Esophagus (tissue), 2 donors: ENCODE data around the gene SERPINB4. TPM values are rescaled to one million over a fixed set of nuclear protein-coding genes. Genes with fewer than 3 reads are reported as not detected.
"Not testable (repeated sequence)": the region's sequence is repeated elsewhere in the genome, so short reads cannot be mapped to it uniquely, and the experiment has no call there.

Experiments used
- H3K27ac ChIP-seq, 2 donors: one replicate each; pipeline ENCODE4 v1.5.1; 2013; ENCODE audit warnings: low read depth in 2 of 2, mild to moderate bottlenecking in 2 of 2, inconsistent platforms in 1 of 2, low read length in 1 of 2, moderate library complexity in 1 of 2
- H3K27me3 ChIP-seq, 2 donors: one replicate each; pipeline ENCODE4 v1.6.1; 2013; ENCODE audit warnings: low read length in 2 of 2, control low read depth in 1 of 2, mild to moderate bottlenecking in 1 of 2; ENCODE audit not compliant: insufficient read depth in 2 of 2, control insufficient read depth in 1 of 2
- H3K36me3 ChIP-seq, 2 donors: one replicate each; pipeline ENCODE4 v1.6.1; 2013; ENCODE audit warnings: low read length in 1 of 2; ENCODE audit not compliant: control insufficient read depth in 2 of 2, insufficient read depth in 2 of 2
- H3K4me1 ChIP-seq, 2 donors: one replicate each; pipeline ENCODE4 v1.6.1; 2013; ENCODE audit warnings: low read length in 1 of 2; ENCODE audit not compliant: control insufficient read depth in 2 of 2, insufficient read depth in 2 of 2
- H3K4me3 ChIP-seq, 2 donors: one replicate each; pipeline ENCODE4 v1.5.1; 2013; ENCODE audit warnings: low read length in 2 of 2, mild to moderate bottlenecking in 2 of 2, low read depth in 1 of 2, moderate library complexity in 1 of 2
- H3K9me3 ChIP-seq, 2 donors: one replicate each; pipeline ENCODE4 v1.6.1; 2013; ENCODE audit warnings: mild to moderate bottlenecking in 2 of 2, low read depth in 1 of 2, low read length in 1 of 2, moderate library complexity in 1 of 2; ENCODE audit not compliant: control insufficient read depth in 2 of 2, insufficient read depth in 1 of 2
- WGBS, 2 donors: extraction: QIAGEN DNeasy Blood & Tissue Kit; methylation state at CpG; one replicate each; pipeline ENCODE4 v1.1.7; 2013; 5-methylcytosine and 5-hydroxymethylcytosine counted together
- polyA plus RNA-seq, 2 donors: library from polyadenylated mRNA; stranded (reverse); fragments of 200-250 nt; gene quantifications; one replicate each; pipeline ENCODE4 v1.2.3, GENCODE V29; 2013
- donor health status: healthy with polysubstance abuse.
- donor health status: Bipolar disorder and iron deficiency.

The SERPINB4 gene
- 10 to 100 TPM; 19.3 to 68.4 TPM for polyA plus RNA-seq

DNA sequence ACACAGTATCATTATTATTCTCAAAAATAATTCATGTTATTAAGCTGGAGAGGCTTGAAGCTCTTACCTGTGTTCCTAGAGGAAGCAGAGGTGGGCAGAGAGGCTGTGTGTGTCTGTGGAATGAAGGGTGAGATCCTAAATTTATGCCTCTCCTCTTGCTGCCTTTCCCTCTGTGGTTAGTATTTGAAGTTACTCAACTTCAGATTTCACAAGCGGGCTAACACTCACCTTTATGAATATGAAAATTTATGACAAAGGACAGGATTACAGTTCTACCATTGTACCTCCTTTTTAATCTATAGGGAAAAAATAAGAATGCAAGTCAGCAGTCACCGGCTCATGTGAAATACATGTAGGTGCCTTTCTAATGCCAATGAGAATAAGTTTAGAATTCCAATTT lies at the start of gene SERPINB4:
TSS of gene SERPINB4 (minus strand) at position 115 of the 400 bp plus-strand sequence. CDS start 679 bp downstream, outside the sequence.
- H3K36me3 ChIP-seq, H3K27ac ChIP-seq, H3K27me3 ChIP-seq, H3K9me3 ChIP-seq, H3K4me3 ChIP-seq, H3K4me1 ChIP-seq: not testable (repeated sequence)
- 69 to 80% methylated on average over 1 of the region's 2 CpGs for WGBS, 2 donors

DNA sequence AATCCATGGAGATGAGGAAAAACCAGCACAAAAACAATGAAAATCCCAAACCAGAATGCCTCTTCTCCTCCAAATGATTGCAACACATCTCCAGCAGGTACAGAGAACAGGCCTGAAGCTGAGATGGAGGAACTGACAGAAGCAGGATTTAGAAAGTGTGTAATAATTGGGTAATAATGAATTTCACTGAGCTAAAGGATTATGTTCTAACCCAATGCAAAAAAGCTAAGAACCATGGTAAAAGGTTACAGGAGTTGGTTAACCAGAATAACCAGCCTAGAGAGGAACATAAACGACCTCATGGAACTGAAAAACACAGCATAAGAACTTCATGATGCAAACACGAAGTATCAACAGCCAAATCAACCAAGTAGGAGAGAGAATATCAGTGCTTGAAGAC lies 45.0 kb upstream of the SERPINB4 start:
- peaks cover 0 to 3% of the 10 kb centered on the region in 2 donors for H3K4me1 ChIP-seq
- no peaks in the 10 kb centered on the region for H3K9me3 ChIP-seq
- peak overlapping the region in 1 of 2 donors; percentile 67 for H3K27ac ChIP-seq
- no peaks in the 10 kb centered on the region for H3K36me3 ChIP-seq
- H3K4me3 ChIP-seq: no peak overlapping the region
- 41 to 55% methylated on average over 2 of the region's 2 CpGs for WGBS, 2 donors
- H3K27me3 ChIP-seq: no peaks in the 10 kb centered on the region

DNA sequence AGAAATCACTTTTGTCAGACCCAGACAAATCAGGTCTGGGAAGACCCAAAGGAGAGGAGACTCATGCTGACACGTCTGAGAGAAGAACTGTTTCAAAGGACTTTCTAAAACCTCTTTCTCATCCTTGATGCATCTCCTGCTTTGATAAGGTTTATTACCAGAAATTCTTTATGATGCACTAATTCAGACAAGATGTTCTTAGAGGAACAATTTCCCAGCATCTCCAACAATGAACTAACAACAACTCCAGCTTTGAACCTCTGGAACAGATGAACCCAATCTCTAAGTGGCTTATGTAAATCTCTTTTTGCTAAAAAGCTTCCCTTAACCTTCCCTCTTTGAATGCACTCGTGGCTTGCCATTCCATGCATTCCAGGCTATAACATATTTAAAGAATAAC lies 42.8 kb upstream of the SERPINB4 start:
- Histone ChIP-seq H3K27me3 (no peaks in the 10 kb centered on the region), H3K36me3 (no peaks in the 10 kb centered on the region), H3K27ac (no peak overlapping the region), H3K4me3 (no peak overlapping the region), H3K9me3 (no peaks in the 10 kb centered on the region), H3K4me1 (peaks cover 0 to 3% of the 10 kb centered on the region in 2 donors)
- WGBS, 2 donors: 61 to 66% methylated on average over 2 of the region's 2 CpGs

DNA sequence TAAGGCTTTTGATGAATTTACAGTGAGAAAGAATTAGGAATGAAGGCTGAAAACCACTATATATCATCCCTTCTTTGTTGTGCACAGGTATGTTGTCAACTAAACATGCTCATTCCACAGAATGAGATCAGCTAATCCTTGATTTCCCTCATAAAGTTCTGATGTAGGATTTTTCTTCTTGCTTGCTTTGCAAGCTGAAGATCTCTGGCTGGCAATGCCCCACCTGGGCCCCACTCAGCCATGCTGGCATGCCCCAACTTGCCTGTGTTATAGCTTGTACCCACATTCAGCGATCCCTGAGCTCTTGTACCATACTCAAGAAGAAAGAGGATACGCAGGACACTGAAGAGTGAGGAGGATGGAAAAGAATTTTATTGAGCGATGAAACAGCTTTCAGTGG lies 40.7 kb upstream of the SERPINB4 start:
- peak overlapping the region; percentile 60 to 84 for H3K27ac ChIP-seq
- no peaks in the 10 kb centered on the region for H3K36me3 ChIP-seq
- H3K9me3 ChIP-seq: no peaks in the 10 kb centered on the region
- H3K4me1 ChIP-seq: peaks cover 2 to 3% of the 10 kb centered on the region in 2 donors
- H3K27me3 ChIP-seq: no peaks in the 10 kb centered on the region
- no peak overlapping the region for H3K4me3 ChIP-seq
- WGBS, 2 donors: 81 to 83% methylated on average over 3 of the region's 3 CpGs

DNA sequence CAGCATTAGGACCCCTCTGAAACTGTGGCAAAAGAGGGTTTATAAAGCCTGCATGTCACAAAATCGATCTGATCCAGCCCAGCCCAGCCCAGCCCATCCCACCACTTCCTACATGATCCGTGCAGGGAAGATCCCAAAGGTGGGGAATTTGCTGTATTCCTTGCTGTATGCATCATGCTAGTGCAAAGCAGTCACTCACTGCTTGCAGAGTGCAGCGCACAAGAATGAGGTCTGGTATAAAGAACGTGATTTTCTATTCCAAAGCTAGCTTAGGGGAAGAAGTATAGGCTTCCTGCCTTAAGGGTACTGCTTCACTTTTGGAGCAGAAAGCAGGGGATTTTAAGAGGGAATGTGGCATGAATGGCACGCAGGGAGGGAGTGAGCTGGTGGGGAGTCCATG lies 39.8 kb upstream of the SERPINB4 start:
- 69% methylated on average over 5 of the region's 5 CpGs for WGBS, 2 donors
- Histone ChIP-seq H3K27ac (peak overlapping the region; percentile 81 to 87), H3K4me3 (no peak overlapping the region), H3K4me1 (peaks cover 2 to 3% of the 10 kb centered on the region in 2 donors), H3K36me3 (no peaks in the 10 kb centered on the region), H3K27me3 (no peaks in the 10 kb centered on the region), H3K9me3 (no peaks in the 10 kb centered on the region)

DNA sequence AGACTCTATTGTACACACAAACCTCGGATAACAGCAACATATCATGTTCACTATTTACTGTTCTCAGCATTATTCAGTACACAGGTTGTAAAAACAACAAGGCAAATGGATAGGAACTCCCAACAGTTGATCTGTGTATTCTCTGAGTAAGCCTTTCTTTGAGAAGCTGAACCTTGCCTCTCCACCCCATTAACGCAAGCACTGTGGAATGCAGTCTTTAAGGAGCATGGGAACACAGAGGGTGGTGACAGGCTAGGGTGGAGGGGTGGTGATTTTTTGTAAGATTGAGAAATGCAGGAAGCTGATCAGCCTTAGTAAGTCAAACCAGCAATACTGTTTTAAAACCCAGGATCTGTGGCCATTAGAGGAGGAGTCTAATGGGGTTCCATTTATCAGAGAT lies 39.1 kb upstream of the SERPINB4 start:
- 30 to 33% methylated on average over 2 of the region's 2 CpGs for WGBS, 2 donors
- H3K27ac ChIP-seq: peak overlapping the region; percentile 26 to 87

DNA sequence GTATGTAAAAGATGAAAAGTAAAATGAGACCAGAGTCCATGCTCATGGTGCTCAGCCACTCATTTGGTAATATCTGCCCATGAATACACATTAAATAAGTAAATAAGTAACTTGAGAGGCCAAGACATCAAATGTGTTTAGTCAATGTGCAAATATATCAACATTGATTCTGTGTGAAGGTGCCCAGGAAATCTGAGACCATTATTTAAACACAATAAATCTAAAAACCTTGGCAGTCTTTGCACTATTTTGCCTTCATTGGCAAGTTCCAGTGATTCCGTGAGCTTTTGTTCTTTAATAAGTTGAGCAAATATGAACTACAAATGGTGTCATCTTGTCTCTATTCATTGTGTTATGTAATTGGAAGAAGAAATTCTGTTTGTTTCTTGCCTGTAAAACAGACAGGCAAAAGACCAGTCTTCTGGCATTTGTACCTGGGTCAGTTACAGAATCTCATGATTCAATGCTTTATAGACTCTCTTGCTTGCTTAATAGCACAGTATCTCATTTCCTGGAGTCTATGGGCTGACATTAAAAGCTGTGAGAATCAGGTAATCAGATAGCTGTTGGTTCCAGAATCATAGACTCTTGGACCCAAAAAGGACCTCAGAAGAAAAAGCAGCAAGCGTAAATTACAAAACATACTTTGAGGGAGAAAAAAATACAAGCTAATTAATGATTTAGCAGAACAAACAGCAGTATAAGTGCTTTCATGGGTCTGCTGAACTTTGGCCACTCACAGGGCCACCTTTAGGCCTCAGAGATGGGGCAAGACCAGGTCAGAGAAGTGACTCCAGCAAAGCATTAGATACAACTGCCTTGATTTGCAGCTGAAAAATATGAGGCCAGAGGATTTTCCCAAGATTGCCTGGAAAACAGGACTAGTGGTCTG lies 37.6 kb upstream of the SERPINB4 start:
- no peaks in the 10 kb centered on the region for H3K36me3 ChIP-seq
- no peaks in the 10 kb centered on the region for H3K9me3 ChIP-seq
- peak overlapping the region; percentile 79 to 83 for H3K27ac ChIP-seq
- H3K4me1 ChIP-seq: peaks cover 0 to 2% of the 10 kb centered on the region in 2 donors
- WGBS, 2 donors: 70 to 74% methylated on average over 2 of the region's 2 CpGs
- no peaks in the 10 kb centered on the region for H3K27me3 ChIP-seq
- no peak overlapping the region for H3K4me3 ChIP-seq

More for the DNA sequence above, 39.1 kb upstream of the SERPINB4 start:
- Histone ChIP-seq H3K36me3 (no peaks in the 10 kb centered on the region), H3K4me3 (no peak overlapping the region), H3K4me1 (peaks cover 0 to 2% of the 10 kb centered on the region in 2 donors), H3K9me3 (no peaks in the 10 kb centered on the region), H3K27me3 (no peaks in the 10 kb centered on the region)

DNA sequence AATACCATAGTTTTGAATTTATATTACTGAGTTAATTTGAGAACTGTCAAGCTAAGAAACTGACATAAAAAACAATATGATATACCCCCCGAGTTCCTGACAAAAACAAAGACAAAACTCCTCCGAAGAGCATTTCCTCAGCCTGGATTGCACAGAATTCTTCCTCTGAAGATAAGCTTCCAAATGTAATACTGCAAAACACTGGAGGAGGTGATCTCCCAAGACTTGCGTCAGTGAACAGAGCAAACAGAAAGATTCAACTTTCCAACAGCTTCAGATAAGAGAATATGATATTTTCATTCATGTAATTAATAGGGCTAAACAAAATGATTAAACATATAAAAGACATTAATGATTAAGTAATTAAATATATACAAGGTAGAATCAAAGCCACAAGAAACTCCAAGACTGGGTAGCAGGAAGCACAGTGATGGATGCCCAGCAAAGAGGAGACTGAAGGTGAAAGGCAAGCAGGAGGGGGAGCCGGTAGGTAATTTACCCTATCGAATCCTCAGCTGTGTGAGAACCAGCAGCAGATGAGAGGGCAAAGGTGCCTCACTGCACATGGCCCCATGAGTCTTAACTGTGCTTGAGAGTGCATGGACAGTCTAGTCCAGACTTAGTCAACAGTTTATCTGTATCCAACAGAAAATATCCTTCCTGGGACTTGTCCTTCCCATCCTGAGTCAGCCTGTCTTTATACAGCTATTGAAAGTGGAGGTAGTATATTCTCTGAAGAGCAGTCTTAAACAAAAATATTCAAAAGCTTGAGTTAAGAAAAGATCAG lies 36.0 kb upstream of the SERPINB4 start:
- H3K27ac ChIP-seq: peak overlapping the region; percentile 24 to 87

DNA sequence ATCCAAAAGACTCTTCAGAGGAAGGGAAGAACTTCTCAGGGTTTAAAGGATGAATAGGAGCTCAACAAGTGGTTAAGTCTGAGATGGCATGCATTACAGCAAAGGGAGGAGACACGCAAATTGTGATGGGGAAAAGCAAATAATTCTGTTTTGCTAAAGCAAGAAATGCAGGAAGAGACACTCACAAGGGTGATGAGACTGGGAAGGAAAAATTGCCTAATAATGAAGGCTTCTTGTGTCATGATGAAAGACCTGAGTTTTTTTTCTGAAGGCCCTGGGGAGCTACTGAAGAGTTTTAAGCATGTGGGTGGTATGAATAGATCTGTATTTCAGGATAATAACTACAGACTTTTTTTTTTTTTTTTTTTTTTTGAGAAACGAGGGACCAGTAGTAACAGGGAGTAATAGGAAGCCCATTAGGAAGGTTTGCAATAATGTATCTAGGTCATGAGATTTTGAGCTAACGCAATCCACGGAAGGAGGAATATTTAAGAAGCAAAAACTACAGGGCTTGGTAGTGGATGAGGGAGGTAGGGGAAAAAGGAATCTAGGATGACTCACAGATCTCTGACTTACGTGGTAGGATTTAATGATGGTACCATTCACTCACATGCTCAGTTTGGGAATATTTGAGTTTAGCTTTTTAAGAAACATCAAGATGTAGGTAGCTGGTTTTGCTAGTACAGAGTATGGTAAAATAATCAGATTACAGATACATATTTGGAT lies 33.6 kb upstream of the SERPINB4 start:
- no peak overlapping the region for H3K4me3 ChIP-seq
- no peak overlapping the region for H3K27ac ChIP-seq
- H3K9me3 ChIP-seq: no peaks in the 10 kb centered on the region
- H3K4me1 ChIP-seq: peaks cover 0 to 2% of the 10 kb centered on the region in 2 donors
- H3K36me3 ChIP-seq: no peaks in the 10 kb centered on the region
- 60 to 66% methylated on average over 5 of the region's 5 CpGs for WGBS, 2 donors
- H3K27me3 ChIP-seq: no peaks in the 10 kb centered on the region

More for the DNA sequence above, 36.0 kb upstream of the SERPINB4 start:
- 76 to 78% methylated on average over 5 of the region's 5 CpGs for WGBS, 2 donors
- Histone ChIP-seq H3K36me3 (no peaks in the 10 kb centered on the region), H3K4me3 (no peak overlapping the region), H3K27me3 (no peaks in the 10 kb centered on the region), H3K4me1 (peaks cover 0 to 2% of the 10 kb centered on the region in 2 donors), H3K9me3 (no peaks in the 10 kb centered on the region)
